ENCODE measurements around the gene MYZAP.

GRCh38 chr15:57703387-57703786, 111.7 kb downstream of the MYZAP start:
- TF ChIP-seq CTCF (optimal IDR thresholded peaks at IDR 0.05 in 1 of 3, IDR thresholded peaks at IDR 0.05 in 1 of 3, conservative IDR thresholded peaks at IDR 0.05 in 1 of 3; ENCODE audit: extremely low read depth in 1 of 3, insufficient read depth in 2 of 3, low read length in 3 of 3) (no peak), EZH2 (IDR thresholded peaks at IDR 0.05; ENCODE audit: low read length) (no peak)
